PFSK-1 (cell line): ENCODE measurements around the gene PCBP1.

Source experiments
- FOXP2 ChIP-seq: optimal IDR thresholded peaks from 2 replicates; pipeline ENCODE3; 2011; ENCODE audit warnings: borderline replicate concordance, control low read depth, inconsistent platforms; ENCODE audit not compliant: insufficient read depth; ENCODE audit errors: extremely low read length, extremely low read depth
- POLR2AphosphoS5 ChIP-seq: IDR thresholded peaks from 2 replicates; pipeline ENCODE4 v1.6.1; 2012; ENCODE audit warnings: low read depth, mild to moderate bottlenecking, control low read depth, low read length, moderate library complexity
- REST ChIP-seq, 2 experiments: IDR thresholded peaks; 2 replicates each; pipeline versions ENCODE4 v1.6.1 to v1.8.0; 2011 to 2012; ENCODE audit warnings: low read depth in 2 of 2, low read length in 2 of 2, control low read depth in 1 of 2, inconsistent platforms in 1 of 2, mild to moderate bottlenecking in 1 of 2, moderate library complexity in 1 of 2; ENCODE audit not compliant: insufficient read depth in 1 of 2
- SIN3A ChIP-seq: IDR thresholded peaks from 2 replicates; pipeline ENCODE4 v1.6.1; 2012; ENCODE audit warnings: mild to moderate bottlenecking, low read length, moderate library complexity, borderline replicate concordance; ENCODE audit not compliant: insufficient read depth
- TAF1 ChIP-seq: IDR thresholded peaks from 2 replicates; pipeline ENCODE4 v1.6.1; 2012; ENCODE audit warnings: low read length, control low read depth, borderline replicate concordance; ENCODE audit not compliant: insufficient read depth

Gene PCBP1

GRCh38 chr2:70089983-70090525 lies 2.8 kb downstream of the PCBP1 start:
- TF ChIP-seq REST (IDR thresholded peaks at IDR 0.05; ENCODE audit: insufficient read depth in 1 of 2, low read depth in 2 of 2, low read length in 2 of 2) (no peak), SIN3A (no peak), FOXP2 (no peak), TAF1 (no peak), POLR2AphosphoS5 (no peak)

GRCh38 chr2:70090706-70091334 lies 3.5 kb downstream of the PCBP1 start:
- TF ChIP-seq REST (IDR thresholded peaks at IDR 0.05; ENCODE audit: insufficient read depth in 1 of 2, low read depth in 2 of 2, low read length in 2 of 2) (no peak), SIN3A (no peak), FOXP2 (no peak), POLR2AphosphoS5 (no peak), TAF1 (no peak)

- TF ChIP-seq TAF1: no peak
Observed at GRCh38 chr2:70091364-70091763, 4.1 kb downstream of the PCBP1 start.

- TF ChIP-seq REST (IDR thresholded peaks at IDR 0.05; ENCODE audit: insufficient read depth in 1 of 2, low read depth in 2 of 2, low read length in 2 of 2): no peak
- no peak for TF ChIP-seq FOXP2
- no peak for TF ChIP-seq TAF1
- no peak for TF ChIP-seq SIN3A
- TF ChIP-seq POLR2AphosphoS5: no peak
Observed at GRCh38 chr2:70091816-70092215, 4.5 kb downstream of the PCBP1 start.

GRCh38 chr2:70094171-70094977 lies 7.1 kb downstream of the PCBP1 start:
- no peak for TF ChIP-seq FOXP2
- no peak for TF ChIP-seq TAF1
- TF ChIP-seq SIN3A: no peak

GRCh38 chr2:70094978-70095719 lies 7.9 kb downstream of the PCBP1 start:
- TF ChIP-seq POLR2AphosphoS5 (no peak), TAF1 (no peak), REST (IDR thresholded peaks at IDR 0.05; ENCODE audit: insufficient read depth in 1 of 2, low read depth in 2 of 2, low read length in 2 of 2) (no peak), FOXP2 (no peak), SIN3A (no peak)
